Loucy (cell line): Measurements from ENCODE around the gene NEUROD6.

Source experiments
- H2AFZ ChIP-seq: fragments of 200-600 bp; sonication (generic); 2 replicates; pipeline ENCODE4 v1.6.0; 2016; ENCODE audit warnings: antibody characterized with exemption, mild to moderate bottlenecking, low read length, moderate library complexity
- H3F3A ChIP-seq: fragments of 200-600 bp; 2 replicates; pipeline ENCODE4 v1.6.0; 2016; ENCODE audit warnings: antibody characterized with exemption, low read depth, mild to moderate bottlenecking
- H3K27me3 ChIP-seq: fragments of 200-600 bp; sonication (generic); 2 replicates; pipeline ENCODE4 v1.6.1; 2014; ENCODE audit warnings: low read length, mild to moderate bottlenecking; ENCODE audit not compliant: insufficient read depth, poor library complexity, severe bottlenecking
- H3K36me3 ChIP-seq: fragments of 200-600 bp; sonication (generic); 2 replicates; pipeline ENCODE4 v1.6.1; 2016; ENCODE audit warnings: low read length; ENCODE audit not compliant: insufficient read depth
- H3K4me1 ChIP-seq: fragments of 200-600 bp; sonication (generic); 2 replicates; pipeline ENCODE4 v1.5.1; 2014; ENCODE audit warnings: low read length, mild to moderate bottlenecking; ENCODE audit not compliant: insufficient read depth, poor library complexity, severe bottlenecking
- H3K4me2 ChIP-seq: fragments of 200-600 bp; sonication (generic); 2 replicates; pipeline ENCODE4 v1.6.0; 2014; ENCODE audit warnings: antibody characterized with exemption, low read length, low read depth, mild to moderate bottlenecking; ENCODE audit not compliant: poor library complexity, severe bottlenecking
- H3K4me3 ChIP-seq: fragments of 200-600 bp; sonication (generic); 2 replicates; pipeline ENCODE4 v1.5.1; 2014; ENCODE audit warnings: low read length, mild to moderate bottlenecking, mixed read lengths; ENCODE audit not compliant: poor library complexity, severe bottlenecking
- H3K79me2 ChIP-seq: fragments of 200-600 bp; sonication (generic); 2 replicates; pipeline ENCODE4 v1.6.1; 2014; ENCODE audit warnings: low read length; ENCODE audit not compliant: insufficient read depth
- H3K9ac ChIP-seq: fragments of 200-600 bp; sonication (generic); 2 replicates; pipeline ENCODE4 v1.6.0; 2014; ENCODE audit warnings: mild to moderate bottlenecking, low read depth, low read length, moderate library complexity; ENCODE audit not compliant: poor library complexity, severe bottlenecking
- H3K9me2 ChIP-seq: fragments of 200-600 bp; sonication (generic); replicated peaks from 2 replicates; pipeline ENCODE4 v1.6.1; 2016; ENCODE audit warnings: low read depth, low read length, mixed read lengths
- H3K9me3 ChIP-seq: fragments of 200-600 bp; sonication (generic); 2 replicates; pipeline ENCODE4 v1.6.1; 2014; ENCODE audit warnings: mild to moderate bottlenecking, antibody characterized with exemption, low read length, low read depth; ENCODE audit not compliant: insufficient read depth
- H4K20me1 ChIP-seq: fragments of 200-600 bp; sonication (generic); 2 replicates; pipeline ENCODE4 v1.6.0; 2014; ENCODE audit warnings: antibody characterized with exemption, low read length, mild to moderate bottlenecking; ENCODE audit not compliant: insufficient read depth, poor library complexity, severe bottlenecking
- EZH2phosphoT487 ChIP-seq: fragments of 200-600 bp; IDR thresholded peaks from 2 replicates; pipeline ENCODE4 v1.6.1; 2018; ENCODE audit warnings: antibody characterized with exemption, mild to moderate bottlenecking, moderate library complexity, borderline replicate concordance
- TF ChIP-seq, protein P1 (sequence below): fragments of 200-600 bp; sonication (generic); conservative IDR thresholded peaks from 2 replicates; pipeline ENCODE4 v1.5.1; 2014; ENCODE audit warnings: mild to moderate bottlenecking, antibody characterized with exemption, low read length

Gene NEUROD6

GRCh38 chr7:31345421-31345820 lies 4.9 kb upstream of the NEUROD6 start:
- TF ChIP-seq EZH2phosphoT487, result no peak
- TF ChIP-seq, protein P1, sequence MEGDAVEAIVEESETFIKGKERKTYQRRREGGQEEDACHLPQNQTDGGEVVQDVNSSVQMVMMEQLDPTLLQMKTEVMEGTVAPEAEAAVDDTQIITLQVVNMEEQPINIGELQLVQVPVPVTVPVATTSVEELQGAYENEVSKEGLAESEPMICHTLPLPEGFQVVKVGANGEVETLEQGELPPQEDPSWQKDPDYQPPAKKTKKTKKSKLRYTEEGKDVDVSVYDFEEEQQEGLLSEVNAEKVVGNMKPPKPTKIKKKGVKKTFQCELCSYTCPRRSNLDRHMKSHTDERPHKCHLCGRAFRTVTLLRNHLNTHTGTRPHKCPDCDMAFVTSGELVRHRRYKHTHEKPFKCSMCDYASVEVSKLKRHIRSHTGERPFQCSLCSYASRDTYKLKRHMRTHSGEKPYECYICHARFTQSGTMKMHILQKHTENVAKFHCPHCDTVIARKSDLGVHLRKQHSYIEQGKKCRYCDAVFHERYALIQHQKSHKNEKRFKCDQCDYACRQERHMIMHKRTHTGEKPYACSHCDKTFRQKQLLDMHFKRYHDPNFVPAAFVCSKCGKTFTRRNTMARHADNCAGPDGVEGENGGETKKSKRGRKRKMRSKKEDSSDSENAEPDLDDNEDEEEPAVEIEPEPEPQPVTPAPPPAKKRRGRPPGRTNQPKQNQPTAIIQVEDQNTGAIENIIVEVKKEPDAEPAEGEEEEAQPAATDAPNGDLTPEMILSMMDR, result no peak

DNA sequence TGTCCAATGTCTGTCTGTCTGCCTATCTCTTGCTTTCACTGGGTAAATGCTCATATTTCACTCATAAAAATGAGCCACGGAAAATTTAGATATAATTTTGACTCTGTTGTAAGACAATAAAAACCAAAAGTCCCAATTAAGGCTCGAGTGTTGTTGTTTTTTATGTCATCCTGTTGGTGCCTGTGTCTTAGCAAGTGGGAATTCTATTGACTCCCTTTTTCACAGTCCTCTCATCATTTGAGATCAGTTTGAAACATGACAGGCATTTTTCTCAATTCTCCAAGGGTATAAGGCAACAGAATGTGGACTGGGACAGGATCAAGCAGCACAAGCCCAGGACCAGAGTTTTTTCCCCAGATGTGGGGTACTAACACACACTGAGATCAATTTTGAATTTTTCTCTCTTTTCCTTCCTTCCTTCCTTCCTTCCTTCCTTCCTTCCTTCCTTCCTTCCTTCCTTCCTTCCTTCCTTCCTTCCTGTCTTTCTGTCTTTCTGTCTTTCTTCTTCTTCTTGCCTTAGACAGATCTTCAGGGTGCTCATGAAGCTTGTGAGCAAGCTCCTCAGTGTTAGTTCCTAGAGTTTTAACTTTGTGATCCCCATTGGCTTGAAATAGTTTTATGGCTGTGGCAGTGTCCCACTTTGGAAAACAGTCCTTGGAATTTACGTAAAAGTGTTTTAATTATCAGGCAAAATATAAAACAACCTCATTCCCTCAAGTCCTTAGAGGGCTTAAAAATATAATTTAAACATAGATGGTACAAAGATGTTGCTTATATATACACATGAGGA lies 3.2 kb upstream of the NEUROD6 start:
- no peaks in the 10 kb centered on the region for H3K36me3 ChIP-seq

More at GRCh38 chr7:31345421-31345820, 4.9 kb upstream of the NEUROD6 start:
- Histone ChIP-seq H3K9ac (no peak overlapping the region), H3K4me2 (no peak overlapping the region), H3F3A (no peaks in the 10 kb centered on the region), H3K4me1 (no peaks in the 10 kb centered on the region), H4K20me1 (no peaks in the 10 kb centered on the region), H3K9me2 (no peaks in the 10 kb centered on the region), H3K27me3 (no peaks in the 10 kb centered on the region), H3K9me3 (no peaks in the 10 kb centered on the region), H3K4me3 (no peak overlapping the region), H2AFZ (no peak overlapping the region), H3K36me3 (no peaks in the 10 kb centered on the region), H3K79me2 (no peaks in the 10 kb centered on the region)

DNA sequence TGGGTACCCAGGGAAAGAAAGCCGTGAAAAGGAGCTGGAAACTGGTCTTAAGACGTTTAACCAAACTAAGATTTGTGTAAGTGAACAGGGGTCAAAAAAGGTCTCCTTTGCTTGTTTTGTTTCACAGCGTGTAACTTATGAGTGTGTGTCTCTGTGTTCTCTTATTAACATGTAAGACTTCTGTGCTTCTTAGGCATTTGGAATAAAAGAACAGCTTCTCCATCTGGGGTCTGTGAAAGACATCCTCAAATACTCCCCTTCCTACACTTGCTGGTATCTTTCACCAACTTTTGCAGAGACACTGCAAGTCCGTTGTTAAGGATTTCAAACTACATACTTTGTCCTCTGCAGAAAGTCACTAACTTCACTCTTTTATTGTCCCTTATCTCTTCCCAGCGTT lies 615 bp upstream of the NEUROD6 start:
- no peaks in the 10 kb centered on the region for H3K4me1 ChIP-seq
- no peak overlapping the region for H2AFZ ChIP-seq
- no peak for TF ChIP-seq EZH2phosphoT487
- TF ChIP-seq, protein P1, result no peak
- H3K27me3 ChIP-seq, result no peaks in the 10 kb centered on the region
- no peak overlapping the region for H3K4me3 ChIP-seq
- no peak overlapping the region for H3K9ac ChIP-seq
- no peaks in the 10 kb centered on the region for H3K36me3 ChIP-seq
- H3K9me3 ChIP-seq, result no peaks in the 10 kb centered on the region
- no peaks in the 10 kb centered on the region for H3K79me2 ChIP-seq
- no peaks in the 10 kb centered on the region for H3F3A ChIP-seq
- no peak overlapping the region for H3K4me2 ChIP-seq
- no peaks in the 10 kb centered on the region for H3K9me2 ChIP-seq
- H4K20me1 ChIP-seq, result no peaks in the 10 kb centered on the region

More for the DNA sequence above, 3.2 kb upstream of the NEUROD6 start:
- Histone ChIP-seq H3K79me2 (no peaks in the 10 kb centered on the region), H3K27me3 (no peaks in the 10 kb centered on the region), H4K20me1 (no peaks in the 10 kb centered on the region), H3K4me3 (no peak overlapping the region), H3K4me2 (no peak overlapping the region), H3K9ac (no peak overlapping the region), H3K9me3 (no peaks in the 10 kb centered on the region), H2AFZ (no peak overlapping the region), H3F3A (no peaks in the 10 kb centered on the region), H3K9me2 (no peaks in the 10 kb centered on the region), H3K4me1 (no peaks in the 10 kb centered on the region)
- TF ChIP-seq, protein P1, result no peak
- no peak for TF ChIP-seq EZH2phosphoT487
